ENCODE measurements around the gene COL11A1.

GRCh38 chr1:102954576-102954975, 153.7 kb downstream of the COL11A1 start:
- TF ChIP-seq, protein P1, sequence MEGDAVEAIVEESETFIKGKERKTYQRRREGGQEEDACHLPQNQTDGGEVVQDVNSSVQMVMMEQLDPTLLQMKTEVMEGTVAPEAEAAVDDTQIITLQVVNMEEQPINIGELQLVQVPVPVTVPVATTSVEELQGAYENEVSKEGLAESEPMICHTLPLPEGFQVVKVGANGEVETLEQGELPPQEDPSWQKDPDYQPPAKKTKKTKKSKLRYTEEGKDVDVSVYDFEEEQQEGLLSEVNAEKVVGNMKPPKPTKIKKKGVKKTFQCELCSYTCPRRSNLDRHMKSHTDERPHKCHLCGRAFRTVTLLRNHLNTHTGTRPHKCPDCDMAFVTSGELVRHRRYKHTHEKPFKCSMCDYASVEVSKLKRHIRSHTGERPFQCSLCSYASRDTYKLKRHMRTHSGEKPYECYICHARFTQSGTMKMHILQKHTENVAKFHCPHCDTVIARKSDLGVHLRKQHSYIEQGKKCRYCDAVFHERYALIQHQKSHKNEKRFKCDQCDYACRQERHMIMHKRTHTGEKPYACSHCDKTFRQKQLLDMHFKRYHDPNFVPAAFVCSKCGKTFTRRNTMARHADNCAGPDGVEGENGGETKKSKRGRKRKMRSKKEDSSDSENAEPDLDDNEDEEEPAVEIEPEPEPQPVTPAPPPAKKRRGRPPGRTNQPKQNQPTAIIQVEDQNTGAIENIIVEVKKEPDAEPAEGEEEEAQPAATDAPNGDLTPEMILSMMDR (IDR thresholded peaks at IDR 0.05): no peak
- no peak for TF ChIP-seq ZFX (IDR thresholded peaks at IDR 0.05; ENCODE audit: borderline replicate concordance)
